Right lobe of liver (tissue), 4 donors: ENCODE data around the gene PROCA1.

Experiments used
- CTCF ChIP-seq, 4 donors: fragments of 200-600 bp in 3 of 4; fragments of 450-650 bp in 1 of 4; IDR thresholded peaks; one replicate each; pipeline versions ENCODE4 v1.5.1 to v1.8.0; 2016 to 2022; ENCODE audit warnings: antibody characterized with exemption in 4 of 4, mild to moderate bottlenecking in 2 of 4
- POLR2A ChIP-seq: fragments of 450-650 bp; IDR thresholded peaks from one replicate; pipeline ENCODE4 v1.6.1; 2017; ENCODE audit warnings: antibody characterized with exemption, mild to moderate bottlenecking
- donor health status: DM: no; HTN: no; CAD: no.
- donor health status: DM: no; HTN: no; CAD: no.
- donor health status: DM: no; HTN: yes; CAD: no.

GRCh38 chr17:28726627-28727491 lies 15.2 kb upstream of the PROCA1 start:
- TF ChIP-seq POLR2A (no peak), CTCF (IDR thresholded peaks at IDR 0.05) (peak; percentile 98 to 99 (median 99))
